Measurements from ENCODE around the gene ARFGEF2. TPM values are rescaled to one million over a fixed set of nuclear protein-coding genes. Genes with fewer than 3 reads are reported as not detected.
A peak's percentile ranks its signal among the peaks of the same experiment; 100 is the strongest.
"Not testable (repeated sequence)": the region's sequence is repeated elsewhere in the genome, so short reads cannot be mapped to it uniquely, and the experiment has no call there.

Gene ARFGEF2
- total RNA-seq, 1 donor from 2014 or later, result 28.4 TPM

GRCh38 chr20:48956052-48956451 is 34.5 kb downstream of the ARFGEF2 start:
- DNase-seq, result no peak

GRCh38 chr20:48957053-48957481 is 35.6 kb downstream of the ARFGEF2 start:
- DNase-seq, result no peak

GRCh38 chr20:48957533-48957932 is 36.0 kb downstream of the ARFGEF2 start:
- no peak for DNase-seq

GRCh38 chr20:48958743-48959142 is 37.2 kb downstream of the ARFGEF2 start:
- no peak for DNase-seq

- no peak for DNase-seq
These were observed 38.5 kb downstream of the ARFGEF2 start for GRCh38 chr20:48959899-48960550.

GRCh38 chr20:48962421-48962820 is 40.9 kb downstream of the ARFGEF2 start:
- DNase-seq, result no peak

GRCh38 chr20:48962976-48963771 is 41.7 kb downstream of the ARFGEF2 start:
- DNase-seq, result peak; percentile 14

- DNase-seq, result no peak
These were observed 43.8 kb downstream of the ARFGEF2 start for GRCh38 chr20:48965189-48965910.

GRCh38 chr20:48970681-48971365 is 49.3 kb downstream of the ARFGEF2 start:
- DNase-seq, result no peak

- no peak for DNase-seq
These were observed 50.4 kb downstream of the ARFGEF2 start for GRCh38 chr20:48971956-48972355.

- DNase-seq, result no peak
These were observed 51.3 kb downstream of the ARFGEF2 start for GRCh38 chr20:48972816-48973215.

GRCh38 chr20:48975955-48976354 is 54.4 kb downstream of the ARFGEF2 start:
- DNase-seq, result no peak

GRCh38 chr20:48979980-48980379 is 58.5 kb downstream of the ARFGEF2 start:
- not testable (repeated sequence) for DNase-seq

GRCh38 chr20:48983423-48984400 is 62.2 kb downstream of the ARFGEF2 start:
- DNase-seq, result no peak

- no peak for DNase-seq
These were observed 63.2 kb downstream of the ARFGEF2 start for GRCh38 chr20:48984575-48985219.

GRCh38 chr20:48986899-48987298 is 65.4 kb downstream of the ARFGEF2 start:
- DNase-seq, result no peak

GRCh38 chr20:48990467-48990866 is 69.0 kb downstream of the ARFGEF2 start:
- DNase-seq, result no peak

GRCh38 chr20:48995589-48995988 is 74.1 kb downstream of the ARFGEF2 start:
- DNase-seq, result no peak

- DNase-seq, result no peak
These were observed 78.7 kb downstream of the ARFGEF2 start for GRCh38 chr20:48999890-49000870.

All from skin of body (tissue), 2 donors.